SK-N-SH treated with all-trans-retinoic acid at 6 μM for 48 hours (cell line): ENCODE results near the gene COG1.

Experiments used
- ATAC-seq: fragments of 200-7000 bp; cut with Tn5 transposase; 3 replicates; pipeline ENCODE4 v1.9.1; 2020; ENCODE audit warnings: mild to moderate bottlenecking, moderate library complexity
- ARNTL ChIP-seq: fragments of 450-650 bp; formaldehyde crosslinking; IDR thresholded peaks from 2 replicates; pipeline ENCODE4 v1.5.0; 2020; ENCODE audit warnings: low read depth, mild to moderate bottlenecking, moderate library complexity, borderline replicate concordance
- BACH2 ChIP-seq: fragments of 250-450 bp; sonication (Bioruptor Pico); IDR thresholded peaks from 2 replicates; pipeline ENCODE4 v1.9.0; 2021; ENCODE audit warnings: mild to moderate bottlenecking, borderline replicate concordance
- CREB5 ChIP-seq: fragments of 250-450 bp; sonication (Bioruptor Pico); IDR thresholded peaks from 2 replicates; pipeline ENCODE4 v1.5.1; 2020; ENCODE audit warnings: low read depth, mild to moderate bottlenecking, moderate library complexity
- CSDC2 ChIP-seq: fragments of 250-450 bp; sonication (Bioruptor Pico); IDR thresholded peaks from 2 replicates; pipeline ENCODE4 v1.5.0; 2020; ENCODE audit warnings: mild to moderate bottlenecking, moderate library complexity
- CSRNP3 ChIP-seq: fragments of 250-450 bp; sonication (Bioruptor Pico); IDR thresholded peaks from 2 replicates; pipeline ENCODE4 v1.5.1; 2021; ENCODE audit warnings: mild to moderate bottlenecking, moderate library complexity
- ESRRG ChIP-seq: fragments of 250-450 bp; sonication (Bioruptor Pico); IDR thresholded peaks from 2 replicates; pipeline ENCODE4 v1.6.1; 2021; ENCODE audit warnings: mild to moderate bottlenecking
- GLIS3 ChIP-seq: fragments of 250-450 bp; sonication (Bioruptor Pico); IDR thresholded peaks from 2 replicates; pipeline ENCODE4 v1.5.0; 2020; ENCODE audit warnings: mild to moderate bottlenecking, moderate library complexity
- ISL1 ChIP-seq: fragments of 250-450 bp; sonication (Bioruptor Pico); IDR thresholded peaks from 2 replicates; pipeline ENCODE4 v2.1.2; 2022; ENCODE audit warnings: mild to moderate bottlenecking, moderate library complexity
- PATZ1 ChIP-seq: fragments of 250-450 bp; sonication (Bioruptor Pico); IDR thresholded peaks from 2 replicates; pipeline ENCODE4 v1.8.0; 2020; ENCODE audit warnings: mild to moderate bottlenecking, moderate library complexity, borderline replicate concordance
- POU6F1 ChIP-seq: fragments of 250-450 bp; sonication (Bioruptor Pico); IDR thresholded peaks from 2 replicates; pipeline ENCODE4 v1.8.0; 2021; ENCODE audit warnings: low read depth, mild to moderate bottlenecking, moderate library complexity, borderline replicate concordance
- PPARA ChIP-seq: fragments of 250-450 bp; sonication (Bioruptor Pico); IDR thresholded peaks from 2 replicates; pipeline ENCODE4 v1.5.0; 2020; ENCODE audit warnings: mild to moderate bottlenecking, borderline replicate concordance
- RARB ChIP-seq: fragments of 250-450 bp; sonication (Bioruptor Pico); IDR thresholded peaks from 2 replicates; pipeline ENCODE4 v1.8.0; 2021; ENCODE audit warnings: mild to moderate bottlenecking, moderate library complexity
- SNAI2 ChIP-seq: fragments of 250-450 bp; sonication (Bioruptor Pico); IDR thresholded peaks from 2 replicates; pipeline ENCODE4 v1.5.0; 2020; ENCODE audit warnings: mild to moderate bottlenecking, moderate library complexity
- TCF4 ChIP-seq: fragments of 250-450 bp; sonication (Bioruptor Pico); IDR thresholded peaks from 2 replicates; pipeline ENCODE4 v1.8.0; 2021; ENCODE audit warnings: mild to moderate bottlenecking, moderate library complexity, borderline replicate concordance
- TOX ChIP-seq: fragments of 250-450 bp; sonication (Bioruptor Pico); IDR thresholded peaks from 2 replicates; pipeline ENCODE4 v1.8.0; 2021; ENCODE audit warnings: mild to moderate bottlenecking, moderate library complexity, borderline replicate concordance
- TSHZ2 ChIP-seq: fragments of 250-450 bp; sonication (Bioruptor Pico); IDR thresholded peaks from 2 replicates; pipeline ENCODE4 v1.5.0; 2020; ENCODE audit warnings: mild to moderate bottlenecking, moderate library complexity
- ZC3H10 ChIP-seq: fragments of 250-450 bp; sonication (Bioruptor Pico); IDR thresholded peaks from 2 replicates; pipeline ENCODE4 v1.5.1; 2021; ENCODE audit warnings: mild to moderate bottlenecking, moderate library complexity
- ZFP3 ChIP-seq: fragments of 250-450 bp; sonication (Bioruptor Pico); IDR thresholded peaks from 2 replicates; pipeline ENCODE4 v1.5.0; 2020; ENCODE audit warnings: mild to moderate bottlenecking, moderate library complexity
- ZFP30 ChIP-seq: fragments of 450-650 bp; formaldehyde crosslinking; IDR thresholded peaks from 2 replicates; pipeline ENCODE4 v1.5.0; 2022; ENCODE audit warnings: mild to moderate bottlenecking, moderate library complexity
- ZNF70 ChIP-seq: fragments of 450-650 bp; formaldehyde crosslinking; IDR thresholded peaks from 2 replicates; pipeline ENCODE4 v1.5.0; 2020; ENCODE audit warnings: mild to moderate bottlenecking, moderate library complexity
- ZNF8 ChIP-seq: fragments of 450-650 bp; formaldehyde crosslinking; IDR thresholded peaks from 2 replicates; pipeline ENCODE4 v1.5.0; 2020; ENCODE audit warnings: mild to moderate bottlenecking, moderate library complexity

Gene COG1

GRCh38 chr17:73172252-73172651 lies 20.6 kb upstream of the COG1 start:
- ATAC-seq: no peak
- TF ChIP-seq ZFP30 (CRISPR knock-in tag) (no peak), POU6F1 (CRISPR knock-in tag) (no peak), SNAI2 (CRISPR knock-in tag) (no peak), CSRNP3 (no peak), RARB (CRISPR knock-in tag) (no peak), ZNF8 (CRISPR knock-in tag) (no peak), BACH2 (CRISPR knock-in tag) (no peak), PATZ1 (no peak), ESRRG (CRISPR knock-in tag) (no peak), TCF4 (CRISPR knock-in tag) (no peak), GLIS3 (CRISPR knock-in tag) (no peak), PPARA (no peak), TSHZ2 (CRISPR knock-in tag) (no peak)

GRCh38 chr17:73174126-73174525 lies 18.7 kb upstream of the COG1 start:
- TF ChIP-seq RARB (CRISPR knock-in tag) (no peak), ZFP30 (CRISPR knock-in tag) (no peak), TCF4 (CRISPR knock-in tag) (no peak), TOX (no peak), ARNTL (CRISPR knock-in tag) (no peak), PPARA (no peak), ZC3H10 (no peak), TSHZ2 (CRISPR knock-in tag) (no peak), BACH2 (CRISPR knock-in tag) (no peak), ZFP3 (CRISPR knock-in tag) (no peak)
- no peak for ATAC-seq

GRCh38 chr17:73175962-73176565 lies 16.8 kb upstream of the COG1 start:
- ATAC-seq: no peak
- TF ChIP-seq ZFP3 (CRISPR knock-in tag) (no peak), BACH2 (CRISPR knock-in tag) (no peak), ZNF70 (CRISPR knock-in tag) (no peak), ARNTL (CRISPR knock-in tag) (no peak), CSRNP3 (no peak), TOX (no peak), POU6F1 (CRISPR knock-in tag) (no peak), TCF4 (CRISPR knock-in tag) (no peak), GLIS3 (CRISPR knock-in tag) (no peak), RARB (CRISPR knock-in tag) (no peak), ZFP30 (CRISPR knock-in tag) (no peak), CREB5 (no peak), PPARA (no peak), CSDC2 (CRISPR knock-in tag) (no peak), ISL1 (no peak), ESRRG (CRISPR knock-in tag) (no peak)
